HepG2 (cell line): ENCODE data around the gene GHR. TPM values are rescaled to one million over a fixed set of nuclear protein-coding genes. Genes with fewer than 3 reads are reported as not detected.

Source experiments
- ATAC-seq: fragments of 200-7000 bp; cut with Tn5 transposase; 3 replicates; pipeline ENCODE4 v1.9.1; 2020; ENCODE audit warnings: mild to moderate bottlenecking, moderate library complexity
- BruUV-seq: library from RNA; stranded (reverse); fragments of 400-500 nt; replicated peaks from 2 replicates; lab custom pipeline; 2021; lab: Mats Ljungman, UMichigan
- CTCF ChIA-PET: fragments of 300-600 bp; formaldehyde crosslinking; extraction: SDS; loops from one replicate; lab custom pipeline; 2021; ENCODE audit warnings: low total read pairs, inconsistent platforms, low intra/inter-chr PET ratio; lab: Yijun Ruan, JAX
- POLR2A ChIA-PET: fragments of 350-600 bp; sonication (Branson Sonifier 250); formaldehyde crosslinking; loops from one replicate; lab custom pipeline; 2020; ENCODE audit warnings: antibody characterized with exemption, inconsistent platforms; lab: Yijun Ruan, JAX
- DNase-seq: peaks from one replicate; pipeline ENCODE4 v3.0.0-alpha.2; 2015; ENCODE audit warnings: low spot score
- FAIRE-seq: peaks from 3 replicates; lab custom pipeline; 2011; peaks lifted over from hg19 to GRCh38; lab: Jason Lieb, UNC
- H2AFZ ChIP-seq: one replicate; pipeline ENCODE4 v1.6.1; 2011; ENCODE audit warnings: low read length, inconsistent platforms
- H3K27ac ChIP-seq: fragments of 300-600 bp; 3 replicates; pipeline ENCODE4 v1.8.0; 2011; ENCODE audit warnings: mixed run types, mild to moderate bottlenecking, mixed read lengths, low read length, inconsistent platforms; ENCODE audit not compliant: insufficient read depth; ENCODE audit errors: extremely low read length
- H3K27me3 ChIP-seq, 2 experiments: fragments of 200-600 bp in 1 of 2; 2 replicates in 1 of 2; 3 replicates in 1 of 2; pipeline versions ENCODE4 v1.6.0 to v1.8.0; 2011; ENCODE audit warnings: low read length in 2 of 2, mild to moderate bottlenecking in 2 of 2, moderate library complexity in 2 of 2, inconsistent platforms in 1 of 2; ENCODE audit not compliant: insufficient read depth in 2 of 2, control insufficient read depth in 1 of 2
- H3K36me3 ChIP-seq, 2 experiments: fragments of 200-600 bp in 1 of 2; replicated peaks in 1 of 2; 2 replicates in 1 of 2; 3 replicates in 1 of 2; pipeline versions ENCODE4 v1.5.1 to v1.8.0; 2011; ENCODE audit warnings: low read length in 2 of 2, inconsistent platforms in 1 of 2; ENCODE audit not compliant: insufficient read depth in 2 of 2, control insufficient read depth in 1 of 2
- H3K4me1 ChIP-seq: 2 replicates; pipeline ENCODE4 v1.5.1; 2012; ENCODE audit warnings: low read length, inconsistent platforms; ENCODE audit not compliant: insufficient read depth
- H3K4me2 ChIP-seq: 2 replicates; pipeline ENCODE4 v1.6.0; 2011; ENCODE audit warnings: low read depth, low read length, inconsistent platforms
- H3K4me3 ChIP-seq, 3 experiments: fragments of 200-600 bp in 1 of 3; sonication (generic), shearing (Covaris generic) in 1 of 3; replicated peaks in 1 of 3; 2 replicates each; pipeline ENCODE4 v1.5.1; 2011 to 2016; ENCODE audit warnings: low read length in 3 of 3, inconsistent platforms in 2 of 3, low read depth in 2 of 3, mild to moderate bottlenecking in 2 of 3, control low read depth in 1 of 3, mixed read lengths in 1 of 3; ENCODE audit not compliant: insufficient read depth in 1 of 3
- H3K79me2 ChIP-seq: one replicate; pipeline ENCODE4 v1.6.1; 2011; ENCODE audit warnings: low read length, inconsistent platforms; ENCODE audit not compliant: insufficient read depth
- H3K9ac ChIP-seq: 2 replicates; pipeline ENCODE4 v1.6.0; 2011; ENCODE audit warnings: mild to moderate bottlenecking, low read depth, low read length, inconsistent platforms; ENCODE audit not compliant: insufficient read depth
- H3K9me3 ChIP-seq: 2 replicates; pipeline ENCODE4 v1.5.1; 2012; ENCODE audit warnings: mild to moderate bottlenecking, low read length
- H4K20me1 ChIP-seq: 2 replicates; pipeline ENCODE4 v1.6.0; 2011; ENCODE audit warnings: inconsistent platforms, mild to moderate bottlenecking, low read length, moderate library complexity; ENCODE audit not compliant: insufficient read depth
- ZNF510 ChIP-seq: sonication (generic); formaldehyde crosslinking; IDR thresholded peaks from 2 replicates; pipeline ENCODE4 v1.4.0; 2020; ENCODE audit warnings: low read depth, mild to moderate bottlenecking, missing genetic modification reagents
- ZNF546 ChIP-seq: sonication (generic); formaldehyde crosslinking; conservative IDR thresholded peaks from 2 replicates; pipeline ENCODE4 v1.8.1; 2023; ENCODE audit warnings: mild to moderate bottlenecking, missing genetic modification reagents
- ZNF589 ChIP-seq: sonication (generic); formaldehyde crosslinking; conservative IDR thresholded peaks from 2 replicates; pipeline ENCODE4 v1.8.0; 2022; ENCODE audit warnings: mild to moderate bottlenecking, moderate library complexity, missing genetic modification reagents
- WGBS: methylation state at CpG from one replicate; pipeline ENCODE4 v1.1.6; 2017; ENCODE audit warnings: low lambda C conversion rate; 5-methylcytosine and 5-hydroxymethylcytosine counted together
- in situ Hi-C: cut with HindIII; loops from 2 replicates; pipeline ENCODE4 v1.10.0; 2017; ENCODE audit warnings: low pct_unique_long_range_greater_than_20kb; ENCODE audit not compliant: extremely low pct_ligation_motif_present
- intact Hi-C: fragments of 100-400 bp; cut with micrococcal nuclease; formaldehyde crosslinking; loops from one replicate; pipeline ENCODE4 v1.10.0; 2022; ENCODE audit not compliant: unreplicated experiment
- polyA plus RNA-seq, 8 experiments: library from polyadenylated mRNA; depleted of rRNA in 3 of 8; stranded (reverse) in 7 of 8; unstranded in 1 of 8; fragments of >200 nt; fragmentation: Illumina TruSeq in 4 of 8; extraction: Trizol in 4 of 8; gene quantifications; 2 replicates each; pipeline versions ENCODE4 v1.2.1 to v1.2.3, GENCODE V29; 2011 to 2016; ENCODE audit warnings: low read depth in 4 of 8, missing spikeins in 1 of 8, mixed read lengths in 1 of 8; ENCODE audit not compliant: insufficient read depth in 1 of 8
- total RNA-seq, 5 experiments: library from RNA; depleted of rRNA; stranded (reverse); fragments of >200 nt; fragmentation: Illumina TruSeq; extraction: Trizol; gene quantifications; 2 replicates each; pipeline ENCODE4 v1.2.3, GENCODE V29; 2016; ENCODE audit warnings: low read depth in 1 of 5
- TF ChIP-seq, protein P1 (sequence below): sonication (generic); formaldehyde crosslinking; IDR thresholded peaks from 2 replicates; pipeline ENCODE4 v1.4.0; 2020; ENCODE audit warnings: missing genetic modification reagents
- TF ChIP-seq, protein P2 (sequence below): sonication (generic); formaldehyde crosslinking; IDR thresholded peaks from 2 replicates; pipeline ENCODE4 v1.5.1; 2020; ENCODE audit warnings: mild to moderate bottlenecking, missing genetic modification reagents, borderline replicate concordance
- TF ChIP-seq, protein P3 (sequence below): sonication (generic); formaldehyde crosslinking; conservative IDR thresholded peaks from 2 replicates; pipeline ENCODE4 v1.5.0; 2020; ENCODE audit warnings: missing genetic modification reagents

GHR gene
- total and polyA plus RNA-seq, 2 of the 13 experiments (the other 11 are each of a cell fraction or from before 2014, with no cell fraction given): 0.07 TPM; not detected in 1

DNA sequence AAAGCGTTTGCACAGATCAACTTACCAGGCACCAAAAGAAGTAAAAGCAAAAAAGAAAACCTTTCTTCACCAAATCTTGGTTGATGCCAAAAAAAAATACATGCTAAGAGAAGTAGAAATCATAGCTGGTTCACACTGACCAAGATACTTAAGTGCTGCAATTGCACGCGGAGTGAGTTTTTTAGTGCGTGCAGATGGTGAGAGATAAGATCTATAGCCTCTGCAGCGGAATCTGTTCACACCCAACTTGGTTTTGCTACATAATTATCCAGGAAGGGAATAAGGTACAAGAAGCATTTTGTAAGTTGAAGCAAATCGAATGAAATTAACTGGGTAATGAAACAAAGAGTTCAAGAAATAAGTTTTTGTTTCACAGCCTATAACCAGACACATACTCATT, 297.0 kb downstream of the GHR start:
- H3K36me3 ChIP-seq: no peaks in the 10 kb centered on the region
- no peaks in the 10 kb centered on the region for H3K9me3 ChIP-seq
- intact Hi-C loops: no loop called here
- no peak overlapping the region for H3K27ac ChIP-seq
- no peaks in the 10 kb centered on the region for H4K20me1 ChIP-seq
- no peaks in the 10 kb centered on the region for H3K4me1 ChIP-seq
- ChIA-PET POLR2A (no interaction called here), CTCF (no interaction called here)
- in situ Hi-C loops: no loop called here
- DNase-seq (no peak), ATAC-seq (no peak), FAIRE-seq (no peak)
- H3K4me3 ChIP-seq: no peak overlapping the region
- no peak overlapping the region for H2AFZ ChIP-seq
- no peak overlapping the region for H3K9ac ChIP-seq
- TF ChIP-seq ZNF589 (CRISPR knock-in tag) (no peak), ZNF510 (CRISPR knock-in tag) (no peak), ZNF546 (CRISPR knock-in tag) (no peak)
- TF ChIP-seq, protein P1, sequence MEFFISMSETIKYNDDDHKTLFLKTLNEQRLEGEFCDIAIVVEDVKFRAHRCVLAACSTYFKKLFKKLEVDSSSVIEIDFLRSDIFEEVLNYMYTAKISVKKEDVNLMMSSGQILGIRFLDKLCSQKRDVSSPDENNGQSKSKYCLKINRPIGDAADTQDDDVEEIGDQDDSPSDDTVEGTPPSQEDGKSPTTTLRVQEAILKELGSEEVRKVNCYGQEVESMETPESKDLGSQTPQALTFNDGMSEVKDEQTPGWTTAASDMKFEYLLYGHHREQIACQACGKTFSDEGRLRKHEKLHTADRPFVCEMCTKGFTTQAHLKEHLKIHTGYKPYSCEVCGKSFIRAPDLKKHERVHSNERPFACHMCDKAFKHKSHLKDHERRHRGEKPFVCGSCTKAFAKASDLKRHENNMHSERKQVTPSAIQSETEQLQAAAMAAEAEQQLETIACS: no peak
- TF ChIP-seq, protein P2, sequence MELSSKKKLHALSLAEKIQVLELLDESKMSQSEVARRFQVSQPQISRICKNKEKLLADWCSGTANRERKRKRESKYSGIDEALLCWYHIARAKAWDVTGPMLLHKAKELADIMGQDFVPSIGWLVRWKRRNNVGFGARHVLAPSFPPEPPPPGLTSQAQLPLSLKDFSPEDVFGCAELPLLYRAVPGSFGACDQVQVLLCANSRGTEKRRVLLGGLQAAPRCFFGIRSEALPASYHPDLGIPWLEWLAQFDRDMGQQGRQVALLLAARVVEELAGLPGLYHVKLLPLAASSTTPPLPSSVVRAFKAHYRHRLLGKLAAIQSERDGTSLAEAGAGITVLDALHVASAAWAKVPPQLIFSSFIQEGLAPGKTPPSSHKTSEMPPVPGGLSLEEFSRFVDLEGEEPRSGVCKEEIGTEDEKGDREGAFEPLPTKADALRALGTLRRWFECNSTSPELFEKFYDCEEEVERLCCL (CRISPR knock-in tag): no peak
- TF ChIP-seq, protein P3, sequence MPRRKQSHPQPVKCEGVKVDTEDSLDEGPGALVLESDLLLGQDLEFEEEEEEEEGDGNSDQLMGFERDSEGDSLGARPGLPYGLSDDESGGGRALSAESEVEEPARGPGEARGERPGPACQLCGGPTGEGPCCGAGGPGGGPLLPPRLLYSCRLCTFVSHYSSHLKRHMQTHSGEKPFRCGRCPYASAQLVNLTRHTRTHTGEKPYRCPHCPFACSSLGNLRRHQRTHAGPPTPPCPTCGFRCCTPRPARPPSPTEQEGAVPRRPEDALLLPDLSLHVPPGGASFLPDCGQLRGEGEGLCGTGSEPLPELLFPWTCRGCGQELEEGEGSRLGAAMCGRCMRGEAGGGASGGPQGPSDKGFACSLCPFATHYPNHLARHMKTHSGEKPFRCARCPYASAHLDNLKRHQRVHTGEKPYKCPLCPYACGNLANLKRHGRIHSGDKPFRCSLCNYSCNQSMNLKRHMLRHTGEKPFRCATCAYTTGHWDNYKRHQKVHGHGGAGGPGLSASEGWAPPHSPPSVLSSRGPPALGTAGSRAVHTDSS: no peak
- no peak overlapping the region for H3K4me2 ChIP-seq
- no peaks in the 10 kb centered on the region for H3K79me2 ChIP-seq
- BruUV-seq: no TSS peak
- 46% methylated on average over 6 of the region's 6 CpGs for WGBS
- no peaks in the 10 kb centered on the region for H3K27me3 ChIP-seq
